Astrocyte (in vitro differentiated cells and primary cell): Measurements from ENCODE around the gene CREB3L4. TPM values are rescaled to one million over a fixed set of nuclear protein-coding genes. Genes with fewer than 3 reads are reported as not detected.

Source experiments
- DNase-seq: peaks from one replicate; pipeline ENCODE4 v3.0.0-alpha.2; 2010; ENCODE audit warnings: low read depth
- FAIRE-seq: peaks from 2 replicates; lab custom pipeline; 2011; peaks lifted over from hg19 to GRCh38; lab: Jason Lieb, UNC
- H2AFZ ChIP-seq: 2 replicates; pipeline ENCODE4 v1.6.0; 2012; ENCODE audit warnings: low read depth, low read length, inconsistent platforms
- H3K27ac ChIP-seq: 2 replicates; pipeline ENCODE4 v1.5.1; 2011; ENCODE audit warnings: low read depth, low read length, inconsistent platforms
- H3K27me3 ChIP-seq: 2 replicates; pipeline ENCODE4 v1.6.0; 2011; ENCODE audit warnings: low read length, inconsistent platforms; ENCODE audit not compliant: insufficient read depth
- H3K36me3 ChIP-seq: 2 replicates; pipeline ENCODE4 v1.5.1; 2011; ENCODE audit warnings: low read length, inconsistent platforms; ENCODE audit not compliant: insufficient read depth
- H3K4me1 ChIP-seq: 2 replicates; pipeline ENCODE4 v1.5.1; 2011; ENCODE audit warnings: low read length, inconsistent platforms; ENCODE audit not compliant: insufficient read depth
- H3K4me2 ChIP-seq: 2 replicates; pipeline ENCODE4 v1.6.0; 2012; ENCODE audit warnings: low read length, inconsistent platforms
- H3K4me3 ChIP-seq: 2 replicates; pipeline ENCODE4 v1.5.1; 2011; ENCODE audit warnings: low read depth, mild to moderate bottlenecking, low read length, inconsistent platforms; ENCODE audit not compliant: insufficient read depth
- H3K79me2 ChIP-seq: 2 replicates; pipeline ENCODE4 v1.6.0; 2012; ENCODE audit warnings: mild to moderate bottlenecking, low read length, inconsistent platforms; ENCODE audit not compliant: insufficient read depth
- H3K9ac ChIP-seq: 2 replicates; pipeline ENCODE4 v1.6.0; 2012; ENCODE audit warnings: mild to moderate bottlenecking, low read length, inconsistent platforms
- H3K9me3 ChIP-seq: 2 replicates; pipeline ENCODE4 v1.5.1; 2012; ENCODE audit warnings: low read depth, mild to moderate bottlenecking, low read length, inconsistent platforms; ENCODE audit not compliant: insufficient read depth
- H4K20me1 ChIP-seq: 2 replicates; pipeline ENCODE4 v1.6.0; 2012; ENCODE audit warnings: low read length, inconsistent platforms; ENCODE audit not compliant: insufficient read depth
- H3K27ac Mint-ChIP-seq: one replicate; pipeline ENCODE4 v1.8.0; 2021; ENCODE audit warnings: mild to moderate bottlenecking, mixed read lengths; ENCODE audit not compliant: unreplicated experiment
- H3K27me3 Mint-ChIP-seq: one replicate; pipeline ENCODE4 v1.8.0; 2021; ENCODE audit warnings: low read depth, mixed read lengths; ENCODE audit not compliant: unreplicated experiment
- H3K36me3 Mint-ChIP-seq: one replicate; pipeline ENCODE4 v1.8.0; 2021; ENCODE audit warnings: low read depth, mixed read lengths; ENCODE audit not compliant: unreplicated experiment
- H3K4me1 Mint-ChIP-seq: one replicate; pipeline ENCODE4 v1.8.0; 2021; ENCODE audit warnings: low read depth, mixed read lengths; ENCODE audit not compliant: unreplicated experiment
- H3K4me3 Mint-ChIP-seq: one replicate; pipeline ENCODE4 v1.8.0; 2021; ENCODE audit warnings: mild to moderate bottlenecking, moderate library complexity, mixed read lengths; ENCODE audit not compliant: unreplicated experiment
- H3K9me3 Mint-ChIP-seq: one replicate; pipeline ENCODE4 v1.8.0; 2021; ENCODE audit warnings: mild to moderate bottlenecking, mixed read lengths; ENCODE audit not compliant: unreplicated experiment
- CTCF ChIP-seq: IDR thresholded peaks from 2 replicates; pipeline ENCODE4 v1.5.1; 2011; ENCODE audit warnings: low read depth, mild to moderate bottlenecking, inconsistent platforms, low read length, moderate library complexity; ENCODE audit not compliant: insufficient read depth
- EZH2 ChIP-seq: IDR thresholded peaks from 2 replicates; pipeline ENCODE4 v1.6.1; 2012; ENCODE audit warnings: mild to moderate bottlenecking, low read length, inconsistent platforms; ENCODE audit not compliant: insufficient read depth
- total RNA-seq: library from RNA; stranded (reverse); gene quantifications from 2 replicates; pipeline ENCODE4 v1.2.1, GENCODE V29; 2021

Gene CREB3L4
- total RNA-seq, 1 donor from 2014 or later, result 5.3 TPM

DNA sequence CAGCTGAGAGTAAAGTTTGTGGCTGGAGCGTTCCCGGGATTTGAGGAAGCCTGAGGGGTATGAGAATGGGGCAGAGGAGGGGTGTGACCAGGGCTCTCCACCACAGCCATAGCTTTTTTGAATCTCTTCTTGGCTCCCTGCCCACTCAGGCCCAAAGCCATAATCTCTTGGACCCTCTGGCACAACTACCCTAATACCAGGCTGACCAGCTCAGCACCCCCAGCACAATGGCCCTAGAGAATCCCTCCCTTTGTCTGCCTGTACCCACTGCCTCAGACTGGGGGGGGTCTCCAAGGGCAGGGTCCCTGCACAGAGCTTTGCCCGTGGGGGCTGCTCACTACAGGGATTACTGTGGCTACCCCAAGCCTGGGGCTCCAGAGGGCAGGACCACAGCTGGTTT lies 28.7 kb upstream of the CREB3L4 start:
- Mint-ChIP-seq H3K4me3 (no peak overlapping the region), H3K27me3 (no peaks in the 10 kb centered on the region), H3K9me3 (no peaks in the 10 kb centered on the region), H3K4me1 (no peaks in the 10 kb centered on the region), H3K36me3 (peaks cover 36% of the 10 kb centered on the region), H3K27ac (no peak overlapping the region)
- Histone ChIP-seq H3K4me3 (no peak overlapping the region), H3K9me3 (no peaks in the 10 kb centered on the region), H3K27me3 (no peaks in the 10 kb centered on the region), H3K9ac (no peak overlapping the region), H4K20me1 (no peaks in the 10 kb centered on the region), H3K27ac (no peak overlapping the region), H3K36me3 (peaks cover 12% of the 10 kb centered on the region), H3K4me1 (no peaks in the 10 kb centered on the region), H3K4me2 (no peak overlapping the region), H2AFZ (no peak overlapping the region), H3K79me2 (peaks cover 6% of the 10 kb centered on the region)
- no peak for TF ChIP-seq EZH2
- no peak for TF ChIP-seq CTCF
- DNase-seq, result no peak
- no peak for FAIRE-seq

DNA sequence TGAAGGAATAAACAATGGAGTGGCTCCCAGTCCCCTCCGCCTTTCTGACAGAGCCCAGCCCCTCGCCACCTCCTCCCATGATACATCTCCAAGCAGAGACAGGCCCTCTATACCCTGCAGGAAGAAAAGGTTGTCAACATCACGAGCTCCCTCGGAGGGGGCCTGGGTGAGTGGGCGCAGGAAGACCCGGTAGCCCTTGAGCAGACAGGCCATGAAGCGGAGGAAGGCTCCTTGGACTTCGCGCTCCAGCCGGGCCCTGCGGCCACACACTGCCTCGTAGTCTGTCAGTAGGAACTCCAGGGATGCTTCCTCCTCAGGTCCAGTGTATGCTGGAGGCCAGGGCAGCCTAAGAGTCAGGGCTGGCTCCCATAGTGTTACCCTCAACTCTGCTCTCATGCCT lies 28.2 kb upstream of the CREB3L4 start:
- no peaks in the 10 kb centered on the region for H3K4me1 ChIP-seq
- H3K36me3 ChIP-seq, result peaks cover 7% of the 10 kb centered on the region

More for the DNA sequence above, 28.2 kb upstream of the CREB3L4 start:
- H3K4me1 Mint-ChIP-seq, result no peaks in the 10 kb centered on the region
- Histone ChIP-seq H3K4me2 (no peak overlapping the region), H2AFZ (no peak overlapping the region), H3K9ac (no peak overlapping the region), H3K4me3 (no peak overlapping the region), H3K27me3 (no peaks in the 10 kb centered on the region), H4K20me1 (no peaks in the 10 kb centered on the region), H3K9me3 (no peaks in the 10 kb centered on the region), H3K27ac (no peak overlapping the region), H3K79me2 (peaks cover 10% of the 10 kb centered on the region)
- no peaks in the 10 kb centered on the region for H3K9me3 Mint-ChIP-seq
- TF ChIP-seq EZH2 (no peak), CTCF (no peak)
- no peak overlapping the region for H3K27ac Mint-ChIP-seq
- FAIRE-seq (no peak), DNase-seq (no peak)
- peaks cover 34% of the 10 kb centered on the region for H3K36me3 Mint-ChIP-seq
- H3K27me3 Mint-ChIP-seq, result no peaks in the 10 kb centered on the region
- H3K4me3 Mint-ChIP-seq, result no peak overlapping the region
